Loucy (cell line): ENCODE results near the gene CD80.
"Not testable (repeated sequence)": the region's sequence is repeated elsewhere in the genome, so short reads cannot be mapped to it uniquely, and the experiment has no call there.

Experiments
- H2AFZ ChIP-seq: fragments of 200-600 bp; sonication (generic); 2 replicates; pipeline ENCODE4 v1.6.0; 2016; ENCODE audit warnings: antibody characterized with exemption, mild to moderate bottlenecking, low read length, moderate library complexity
- H3F3A ChIP-seq: fragments of 200-600 bp; 2 replicates; pipeline ENCODE4 v1.6.0; 2016; ENCODE audit warnings: antibody characterized with exemption, low read depth, mild to moderate bottlenecking
- H3K27me3 ChIP-seq: fragments of 200-600 bp; sonication (generic); 2 replicates; pipeline ENCODE4 v1.6.1; 2014; ENCODE audit warnings: low read length, mild to moderate bottlenecking; ENCODE audit not compliant: insufficient read depth, poor library complexity, severe bottlenecking
- H3K36me3 ChIP-seq: fragments of 200-600 bp; sonication (generic); 2 replicates; pipeline ENCODE4 v1.6.1; 2016; ENCODE audit warnings: low read length; ENCODE audit not compliant: insufficient read depth
- H3K4me1 ChIP-seq: fragments of 200-600 bp; sonication (generic); 2 replicates; pipeline ENCODE4 v1.5.1; 2014; ENCODE audit warnings: low read length, mild to moderate bottlenecking; ENCODE audit not compliant: insufficient read depth, poor library complexity, severe bottlenecking
- H3K4me2 ChIP-seq: fragments of 200-600 bp; sonication (generic); 2 replicates; pipeline ENCODE4 v1.6.0; 2014; ENCODE audit warnings: antibody characterized with exemption, low read length, low read depth, mild to moderate bottlenecking; ENCODE audit not compliant: poor library complexity, severe bottlenecking
- H3K4me3 ChIP-seq: fragments of 200-600 bp; sonication (generic); 2 replicates; pipeline ENCODE4 v1.5.1; 2014; ENCODE audit warnings: low read length, mild to moderate bottlenecking, mixed read lengths; ENCODE audit not compliant: poor library complexity, severe bottlenecking
- H3K79me2 ChIP-seq: fragments of 200-600 bp; sonication (generic); 2 replicates; pipeline ENCODE4 v1.6.1; 2014; ENCODE audit warnings: low read length; ENCODE audit not compliant: insufficient read depth
- H3K9ac ChIP-seq: fragments of 200-600 bp; sonication (generic); 2 replicates; pipeline ENCODE4 v1.6.0; 2014; ENCODE audit warnings: mild to moderate bottlenecking, low read depth, low read length, moderate library complexity; ENCODE audit not compliant: poor library complexity, severe bottlenecking
- H3K9me2 ChIP-seq: fragments of 200-600 bp; sonication (generic); replicated peaks from 2 replicates; pipeline ENCODE4 v1.6.1; 2016; ENCODE audit warnings: low read depth, low read length, mixed read lengths
- H3K9me3 ChIP-seq: fragments of 200-600 bp; sonication (generic); 2 replicates; pipeline ENCODE4 v1.6.1; 2014; ENCODE audit warnings: mild to moderate bottlenecking, antibody characterized with exemption, low read length, low read depth; ENCODE audit not compliant: insufficient read depth
- H4K20me1 ChIP-seq: fragments of 200-600 bp; sonication (generic); 2 replicates; pipeline ENCODE4 v1.6.0; 2014; ENCODE audit warnings: antibody characterized with exemption, low read length, mild to moderate bottlenecking; ENCODE audit not compliant: insufficient read depth, poor library complexity, severe bottlenecking
- CTCF ChIP-seq: fragments of 200-600 bp; sonication (generic); conservative IDR thresholded peaks from 2 replicates; pipeline ENCODE4 v1.5.1; 2014; ENCODE audit warnings: mild to moderate bottlenecking, antibody characterized with exemption, low read length
- EZH2phosphoT487 ChIP-seq: fragments of 200-600 bp; IDR thresholded peaks from 2 replicates; pipeline ENCODE4 v1.6.1; 2018; ENCODE audit warnings: antibody characterized with exemption, mild to moderate bottlenecking, moderate library complexity, borderline replicate concordance

CD80 gene

DNA sequence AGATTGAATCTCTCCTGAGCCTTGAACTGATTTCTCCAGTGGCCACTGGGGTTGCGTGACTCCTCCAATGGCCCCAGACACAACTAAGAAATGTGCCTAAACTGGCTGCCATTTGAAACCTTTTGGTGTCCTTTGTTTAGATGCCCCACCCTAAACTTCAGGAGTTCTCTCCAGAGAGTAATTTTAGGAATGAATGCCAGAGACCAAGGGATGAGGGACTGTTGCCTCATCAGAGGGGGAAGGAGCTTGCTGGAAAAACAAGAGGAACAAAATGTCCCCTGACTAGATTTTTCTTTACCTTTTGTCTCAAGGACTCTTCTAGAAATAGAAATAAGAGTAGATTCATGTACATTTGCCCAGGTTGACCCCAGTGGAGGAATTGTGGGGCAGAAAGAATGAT is 11.8 kb upstream of the CD80 start:
- H4K20me1 ChIP-seq: no peaks in the 10 kb centered on the region
- H3K27me3 ChIP-seq: no peaks in the 10 kb centered on the region
- no peak overlapping the region for H2AFZ ChIP-seq
- no peaks in the 10 kb centered on the region for H3F3A ChIP-seq
- no peaks in the 10 kb centered on the region for H3K36me3 ChIP-seq
- H3K9me3 ChIP-seq: no peaks in the 10 kb centered on the region
- no peak overlapping the region for H3K4me2 ChIP-seq
- H3K4me1 ChIP-seq: no peaks in the 10 kb centered on the region
- no peaks in the 10 kb centered on the region for H3K79me2 ChIP-seq
- no peaks in the 10 kb centered on the region for H3K9me2 ChIP-seq
- H3K9ac ChIP-seq: no peak overlapping the region
- no peak for TF ChIP-seq EZH2phosphoT487
- TF ChIP-seq CTCF: no peak
- H3K4me3 ChIP-seq: no peak overlapping the region

- Histone ChIP-seq H3K9ac (no peak overlapping the region), H3K79me2 (no peaks in the 10 kb centered on the region), H3K4me2 (no peak overlapping the region), H4K20me1 (no peaks in the 10 kb centered on the region), H3K9me2 (no peaks in the 10 kb centered on the region), H3K36me3 (no peaks in the 10 kb centered on the region), H3K4me1 (no peaks in the 10 kb centered on the region), H3F3A (no peaks in the 10 kb centered on the region), H3K9me3 (no peaks in the 10 kb centered on the region), H2AFZ (no peak overlapping the region), H3K4me3 (no peak overlapping the region), H3K27me3 (no peaks in the 10 kb centered on the region)
- TF ChIP-seq CTCF: no peak
- no peak for TF ChIP-seq EZH2phosphoT487
These were observed 10.8 kb upstream of the CD80 start for GRCh38 chr3:119570229-119570628.

GRCh38 chr3:119569156-119569555 is 9.7 kb upstream of the CD80 start:
- Histone ChIP-seq H3K9me3 (no peaks in the 10 kb centered on the region), H4K20me1 (no peaks in the 10 kb centered on the region), H3K27me3 (no peaks in the 10 kb centered on the region), H3K4me2 (no peak overlapping the region), H3K9me2 (no peaks in the 10 kb centered on the region), H3K4me3 (no peak overlapping the region), H3K36me3 (no peaks in the 10 kb centered on the region), H2AFZ (no peak overlapping the region), H3K9ac (no peak overlapping the region), H3F3A (no peaks in the 10 kb centered on the region), H3K4me1 (no peaks in the 10 kb centered on the region), H3K79me2 (no peaks in the 10 kb centered on the region)
- TF ChIP-seq EZH2phosphoT487 (no peak), CTCF (no peak)

DNA sequence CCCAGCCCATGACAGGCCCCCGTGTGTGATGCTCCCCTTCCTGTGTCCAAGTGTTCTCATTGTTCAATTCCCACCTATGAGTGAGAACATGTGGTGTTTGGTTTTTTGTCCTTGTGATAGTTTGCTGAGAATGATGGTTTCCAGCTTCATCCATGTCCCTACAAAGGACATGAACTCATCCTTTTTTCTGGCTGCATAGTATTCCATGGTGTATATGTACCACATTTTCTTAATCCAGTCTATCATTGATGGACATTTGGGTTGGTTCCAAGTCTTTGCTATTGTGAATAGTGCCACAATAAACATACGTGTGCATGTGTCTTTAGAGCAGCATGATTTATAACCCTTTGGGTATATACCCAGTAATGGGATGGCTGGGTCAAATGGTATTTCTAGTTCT is 3.9 kb upstream of the CD80 start:
- not testable (repeated sequence) for H3K27me3 ChIP-seq, H3K4me1 ChIP-seq, H3K36me3 ChIP-seq, H4K20me1 ChIP-seq, H3K9me2 ChIP-seq, H3F3A ChIP-seq, H3K4me3 ChIP-seq, H3K4me2 ChIP-seq, H3K79me2 ChIP-seq, H3K9me3 ChIP-seq, H3K9ac ChIP-seq, H2AFZ ChIP-seq
